GM12872 (cell line): ENCODE measurements around the gene ONECUT2.

Source experiments
- TF ChIP-seq, protein P1 (sequence below): IDR thresholded peaks from 3 replicates; pipeline ENCODE4 v1.5.1; 2011; ENCODE audit warnings: low read depth, mild to moderate bottlenecking, low read length, moderate library complexity; ENCODE audit not compliant: insufficient read depth

The ONECUT2 gene

DNA sequence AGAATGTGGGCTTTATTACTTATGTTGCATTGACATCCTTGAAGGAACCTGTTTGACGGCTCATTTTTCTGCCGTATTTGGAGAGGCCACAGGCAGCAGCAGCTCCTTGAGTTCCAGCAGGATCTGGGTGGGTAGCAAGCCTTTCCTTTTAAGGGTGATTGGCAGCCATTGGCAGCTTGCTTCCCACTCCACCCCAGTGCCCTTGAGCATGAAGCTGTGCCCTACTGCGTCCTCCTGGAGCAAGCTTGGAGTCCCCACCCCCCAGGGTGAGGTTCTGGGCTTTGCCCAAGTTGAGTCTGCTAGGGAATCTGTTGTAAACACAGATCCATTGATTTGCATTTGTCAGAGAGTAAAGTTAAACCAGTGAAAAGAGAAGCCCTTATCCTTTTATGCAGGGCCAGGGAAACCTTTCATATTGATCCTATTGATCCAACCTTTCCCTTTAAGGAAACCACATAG, 9.2 kb downstream of the ONECUT2 start:
- TF ChIP-seq, protein P1, sequence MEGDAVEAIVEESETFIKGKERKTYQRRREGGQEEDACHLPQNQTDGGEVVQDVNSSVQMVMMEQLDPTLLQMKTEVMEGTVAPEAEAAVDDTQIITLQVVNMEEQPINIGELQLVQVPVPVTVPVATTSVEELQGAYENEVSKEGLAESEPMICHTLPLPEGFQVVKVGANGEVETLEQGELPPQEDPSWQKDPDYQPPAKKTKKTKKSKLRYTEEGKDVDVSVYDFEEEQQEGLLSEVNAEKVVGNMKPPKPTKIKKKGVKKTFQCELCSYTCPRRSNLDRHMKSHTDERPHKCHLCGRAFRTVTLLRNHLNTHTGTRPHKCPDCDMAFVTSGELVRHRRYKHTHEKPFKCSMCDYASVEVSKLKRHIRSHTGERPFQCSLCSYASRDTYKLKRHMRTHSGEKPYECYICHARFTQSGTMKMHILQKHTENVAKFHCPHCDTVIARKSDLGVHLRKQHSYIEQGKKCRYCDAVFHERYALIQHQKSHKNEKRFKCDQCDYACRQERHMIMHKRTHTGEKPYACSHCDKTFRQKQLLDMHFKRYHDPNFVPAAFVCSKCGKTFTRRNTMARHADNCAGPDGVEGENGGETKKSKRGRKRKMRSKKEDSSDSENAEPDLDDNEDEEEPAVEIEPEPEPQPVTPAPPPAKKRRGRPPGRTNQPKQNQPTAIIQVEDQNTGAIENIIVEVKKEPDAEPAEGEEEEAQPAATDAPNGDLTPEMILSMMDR = no peak

DNA sequence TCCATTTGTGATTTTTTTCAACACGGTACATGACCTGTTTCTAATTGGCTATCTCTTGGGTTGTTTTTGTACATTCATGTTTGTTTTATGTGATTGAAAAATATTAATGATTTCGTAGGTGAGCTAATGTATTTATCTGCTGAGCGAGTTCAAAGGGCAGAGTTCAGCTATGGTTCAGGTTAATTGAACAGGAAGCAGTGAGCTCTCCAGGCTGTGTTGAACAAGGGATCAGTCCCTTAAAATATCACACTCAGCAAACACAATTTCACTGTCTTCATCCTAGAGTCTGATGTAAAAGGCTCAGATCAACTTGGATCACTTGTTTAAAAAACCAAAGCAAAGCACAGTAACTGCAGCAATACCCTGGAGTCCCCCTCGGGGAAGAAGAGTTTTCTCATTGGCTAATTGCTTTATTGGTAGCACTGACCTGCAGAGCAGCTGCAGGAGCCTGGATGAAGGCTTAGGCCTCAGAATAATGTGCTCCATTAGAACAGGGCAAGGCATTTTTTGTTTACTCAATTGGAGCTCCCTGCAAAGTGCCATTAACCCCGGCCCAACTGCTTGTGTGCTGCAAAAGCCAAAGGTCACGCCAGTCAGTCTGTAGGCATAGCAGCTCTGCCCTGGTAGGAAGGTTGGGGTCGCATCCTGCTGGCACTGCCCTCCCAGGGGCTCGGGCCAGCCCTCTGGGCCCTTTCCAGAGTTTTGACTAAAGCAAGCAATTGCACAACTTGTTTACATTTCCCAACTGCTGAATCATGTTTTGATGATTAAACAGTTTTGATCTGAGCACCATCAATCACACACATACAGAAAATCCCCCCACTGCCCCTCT, 10.5 kb downstream of the ONECUT2 start:
- TF ChIP-seq, protein P1 = no peak

DNA sequence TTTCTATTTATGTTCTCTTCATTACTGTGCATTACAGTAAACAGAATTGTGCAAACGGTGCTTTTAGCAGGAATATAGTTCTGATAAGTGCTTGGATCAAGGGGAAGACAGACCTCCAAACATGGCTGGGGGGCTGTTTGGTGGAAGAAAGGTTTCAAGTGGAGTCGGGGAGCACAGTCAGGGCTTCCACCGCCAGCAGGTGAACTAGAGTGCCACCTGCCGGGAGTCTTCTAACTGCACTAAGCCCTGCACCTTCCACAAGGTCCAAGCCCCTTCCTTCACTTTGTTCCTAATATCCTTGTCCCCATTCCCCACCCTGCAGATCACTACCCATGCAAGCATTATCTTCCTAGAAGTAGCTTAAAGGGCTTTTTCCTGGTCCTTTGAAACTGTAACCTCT, 11.1 kb downstream of the ONECUT2 start:
- TF ChIP-seq, protein P1 = peak; percentile 93

DNA sequence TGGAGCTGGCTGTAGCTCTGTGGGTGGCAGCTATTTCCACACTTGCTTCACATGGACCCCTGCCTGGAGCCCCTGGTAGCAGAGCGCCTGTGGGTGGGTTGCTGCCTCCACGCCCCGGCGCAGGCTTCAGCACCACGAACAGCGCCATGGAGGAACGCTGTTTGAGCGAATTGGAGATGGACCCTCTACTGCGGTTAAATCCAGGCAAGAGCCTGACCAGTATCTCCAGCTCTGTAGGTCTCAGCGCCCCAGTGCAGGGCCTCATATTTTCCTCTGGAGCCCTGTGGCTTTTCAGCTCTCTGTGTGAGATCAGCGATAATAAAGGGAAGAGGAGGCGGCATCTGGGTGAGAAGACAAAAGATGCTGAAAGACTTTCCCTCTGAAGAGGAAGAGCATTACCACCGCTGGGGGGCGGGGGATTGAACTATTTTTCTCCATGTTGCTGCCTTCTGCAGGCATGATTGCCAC, 12.0 kb downstream of the ONECUT2 start:
- TF ChIP-seq, protein P1 = 0 out of 3 replicates have a peak, but pooled peaks have one; percentile 18

DNA sequence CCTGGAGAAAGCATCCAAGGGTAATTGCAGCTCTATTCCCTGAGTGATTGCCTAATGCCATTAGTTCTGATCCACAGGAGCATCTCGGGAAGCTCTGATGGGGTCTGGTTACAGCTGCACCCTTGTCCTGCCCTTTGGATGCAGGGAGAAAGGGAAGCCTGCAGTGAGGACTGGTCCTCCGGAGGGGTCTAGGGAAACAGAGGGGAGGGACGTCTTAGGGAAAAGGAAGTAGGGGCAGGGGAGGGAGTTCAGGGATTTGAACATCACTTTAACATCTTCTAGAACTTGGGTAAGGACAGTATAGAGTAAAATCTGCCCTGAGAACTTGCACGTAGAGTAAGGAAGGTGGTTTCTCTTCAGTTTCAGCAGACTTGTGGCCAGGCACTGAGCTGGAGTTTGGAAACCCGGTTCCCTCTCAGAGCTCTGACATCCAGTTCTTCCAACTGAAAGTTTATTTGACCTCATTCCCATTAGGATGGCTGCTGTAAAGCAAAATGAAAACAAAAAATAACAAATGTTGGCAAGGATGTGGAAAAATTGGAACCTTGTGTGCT, 20.5 kb downstream of the ONECUT2 start:
- TF ChIP-seq, protein P1 = no peak

DNA sequence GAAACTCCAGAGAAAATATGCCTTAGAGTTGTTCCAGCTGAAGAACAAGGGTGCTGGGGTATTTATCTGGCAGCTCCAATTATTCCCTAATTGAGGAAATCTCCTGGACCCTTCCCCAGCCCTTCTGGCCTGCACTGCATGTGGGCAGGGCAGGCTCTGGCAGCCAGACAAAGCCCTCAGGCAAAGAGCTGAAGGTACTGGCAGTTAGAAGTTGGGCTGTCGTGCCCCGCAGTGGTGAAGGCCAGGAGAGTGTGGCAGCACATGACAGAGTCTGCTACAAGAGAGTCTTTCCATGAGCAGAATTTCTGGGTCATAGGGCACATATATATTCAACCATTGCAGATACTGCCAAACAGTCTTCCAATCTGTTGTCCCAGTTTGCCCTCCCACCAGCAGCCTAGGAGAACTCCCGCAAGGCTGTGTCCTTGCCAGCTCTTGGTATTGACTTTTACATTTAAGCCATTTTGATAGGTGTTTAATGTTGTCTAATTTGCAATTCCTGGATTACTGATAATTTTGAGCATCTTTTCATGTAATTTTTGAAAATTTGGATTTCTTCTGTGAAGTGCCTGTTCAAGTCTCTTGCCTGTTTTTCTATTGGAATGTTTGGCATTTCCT, 26.6 kb downstream of the ONECUT2 start:
- TF ChIP-seq, protein P1 = no peak

DNA sequence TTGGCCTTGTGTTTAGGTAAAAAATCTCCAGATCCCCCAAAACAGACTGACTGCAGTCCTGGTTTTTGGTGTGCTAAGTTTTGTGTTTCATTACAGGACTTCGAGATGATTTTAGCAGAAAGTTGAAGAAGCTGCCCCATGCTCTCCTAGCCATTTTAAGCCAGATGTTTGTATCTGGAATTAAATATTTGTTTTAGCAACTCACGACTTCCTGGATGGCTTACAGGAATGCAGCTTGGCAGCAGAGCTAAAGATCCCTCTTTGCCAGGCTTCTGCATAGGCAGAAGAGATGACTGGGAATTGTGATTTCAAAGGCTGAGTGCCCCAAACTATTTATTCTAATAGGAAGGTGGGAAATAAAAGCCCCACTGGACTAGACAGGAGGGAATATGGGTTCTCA, 31.1 kb downstream of the ONECUT2 start:
- TF ChIP-seq, protein P1 = no peak
